ENCODE data around the gene CDK18. TPM values are rescaled to one million over a fixed set of nuclear protein-coding genes. Genes with fewer than 3 reads are reported as not detected.

The CDK18 gene
- total and polyA plus RNA-seq, 2 of the 8 experiments (the other 6 are each of a cell fraction or from before 2014, with no cell fraction given), result 31.2 to 44.0 TPM

- TF ChIP-seq CTBP2 (IDR thresholded peaks at IDR 0.05; ENCODE audit: borderline replicate concordance, insufficient read depth, insufficient read length, low read length) (no peak), CTCF (IDR thresholded peaks at IDR 0.05; ENCODE audit: control extremely low read depth in 1 of 3, insufficient read depth in 1 of 3, low read depth in 1 of 3, low read length in 3 of 3) (peak in 1 of 3 experiments; percentile 10; a peak in 1 of 4 replicates), ATF2 (IDR thresholded peaks at IDR 0.05; ENCODE audit: low read length) (no peak), TEAD4 (IDR thresholded peaks at IDR 0.05; ENCODE audit: low read depth, low read length) (no peak), HDAC2 (IDR thresholded peaks at IDR 0.05; ENCODE audit: borderline replicate concordance in 1 of 2, low read depth in 2 of 2, low read length in 2 of 2) (no peak), SUZ12 (IDR thresholded peaks at IDR 0.05; ENCODE audit: low read length) (no peak), TAF1 (IDR thresholded peaks at IDR 0.05; ENCODE audit: low read depth, low read length) (peak; percentile 45; the same call in 1 of the 2 replicates), CEBPB (IDR thresholded peaks at IDR 0.05; ENCODE audit: low read depth, low read length) (no peak), BCL11A (IDR thresholded peaks at IDR 0.05; ENCODE audit: low read depth in 2 of 2, low read length in 2 of 2) (no peak), RAD21 (IDR thresholded peaks at IDR 0.05 in 1 of 2, conservative IDR thresholded peaks at IDR 0.05 in 1 of 2; ENCODE audit: low read depth in 2 of 2, low read length in 2 of 2) (peak; percentile 2 to 12; a peak in 1 of 4 replicates)
Measured at GRCh38 chr1:205456383-205456867, 48.0 kb upstream of the CDK18 start (continued).
